C4-2B (cell line): ENCODE data around the gene WDR93.

Source experiments
- CTCF ChIP-seq: fragments of 450-650 bp; conservative IDR thresholded peaks from 2 replicates; pipeline ENCODE4 v1.5.1; 2017; ENCODE audit warnings: mild to moderate bottlenecking
- ZFX ChIP-seq: fragments of 450-650 bp; IDR thresholded peaks from 2 replicates; pipeline ENCODE4 v1.6.1; 2017

GRCh38 chr15:89653578-89653977 lies 37.0 kb upstream of the WDR93 start:
- TF ChIP-seq CTCF (no peak), ZFX (no peak)
